GM19035 (cell line): ENCODE data around the gene KCTD5.
"Not testable (repeated sequence)": the region's sequence is repeated elsewhere in the genome, so short reads cannot be mapped to it uniquely, and the experiment has no call there.

Experiments
- ATAC-seq: cut with Tn5 transposase; IDR thresholded peaks from one replicate; pipeline ENCODE4 v1.9.1; 2021; ENCODE audit not compliant: unreplicated experiment

KCTD5 gene

DNA sequence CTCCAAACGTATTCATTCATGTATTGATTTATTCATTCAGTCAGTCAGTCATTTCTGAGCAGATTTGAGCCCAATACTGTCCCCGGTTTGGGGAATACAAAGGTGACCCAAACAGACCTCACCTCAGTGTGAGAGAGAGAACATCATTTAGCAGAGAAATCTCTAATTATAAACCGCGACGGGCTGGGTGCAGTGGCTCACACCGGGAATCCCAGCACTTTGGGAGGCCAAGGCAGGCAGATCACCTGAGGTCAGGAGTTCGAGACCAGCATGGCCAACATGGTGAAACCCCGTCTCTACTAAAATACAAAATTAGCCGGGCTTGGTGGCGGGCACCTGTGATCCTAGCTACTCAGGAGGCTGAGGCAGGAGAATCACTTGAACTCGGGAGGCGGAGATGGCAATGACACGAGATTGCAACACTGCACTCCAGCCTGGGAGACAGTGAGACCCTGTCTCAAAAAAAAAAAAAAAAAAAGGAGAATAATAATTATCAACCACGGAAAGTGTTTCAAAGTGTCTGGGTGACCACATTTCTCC, 39.4 kb downstream of the KCTD5 start:
- not testable (repeated sequence) for ATAC-seq

DNA sequence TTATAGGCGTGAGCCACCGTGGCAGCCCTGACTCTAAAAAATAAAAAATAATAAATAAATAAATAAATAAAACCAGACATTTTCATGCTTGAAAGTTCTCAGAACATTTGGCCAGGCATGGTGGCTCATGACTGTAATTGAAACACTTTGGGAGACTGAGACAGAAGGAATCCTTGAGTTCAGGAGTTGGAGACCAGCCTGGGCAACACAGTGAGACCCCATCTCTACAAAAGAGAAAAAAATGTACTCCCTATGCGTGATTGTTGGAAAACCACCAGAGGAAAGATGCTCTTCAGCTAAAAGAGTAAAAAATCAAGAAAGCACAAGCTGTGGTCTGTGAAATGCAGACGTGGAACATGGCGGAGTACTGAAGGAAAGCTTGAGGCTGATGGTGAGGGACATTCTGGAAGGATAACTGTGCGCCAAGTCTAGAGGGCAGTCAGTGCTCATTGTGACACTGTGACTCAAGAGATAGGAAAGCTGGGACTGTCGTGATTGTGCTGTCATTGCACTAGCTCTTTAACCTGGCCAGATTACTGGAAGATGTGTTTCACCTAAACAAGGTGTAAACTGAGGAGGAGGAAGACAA, 41.9 kb downstream of the KCTD5 start:
- no peak for ATAC-seq

DNA sequence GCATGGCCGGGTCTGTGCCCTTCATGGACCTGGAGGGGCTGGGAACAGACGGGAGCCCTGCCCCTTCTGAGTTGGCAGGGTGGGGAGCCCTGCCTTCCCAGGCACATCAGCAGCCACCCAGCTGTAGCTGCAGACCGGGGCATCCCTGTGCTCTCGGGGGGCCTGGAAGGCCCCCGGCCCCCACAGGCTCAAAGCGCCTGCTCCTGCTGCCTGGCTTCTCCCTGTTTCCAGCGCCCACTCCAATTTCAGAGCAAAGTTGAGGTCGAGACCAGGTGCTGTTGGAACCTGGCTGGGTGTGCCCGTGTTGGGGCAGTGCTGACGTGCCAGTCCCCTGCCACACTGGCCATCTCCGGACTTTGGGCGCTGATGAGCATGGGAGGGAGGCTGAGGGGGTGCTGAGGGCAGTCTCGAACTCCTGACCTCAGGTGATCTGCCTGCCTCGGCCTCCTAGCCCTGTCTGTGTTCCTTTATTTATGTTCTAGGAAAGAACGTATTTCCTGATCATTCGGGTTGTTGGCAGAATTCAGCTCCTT, 42.6 kb downstream of the KCTD5 start:
- no peak for ATAC-seq

DNA sequence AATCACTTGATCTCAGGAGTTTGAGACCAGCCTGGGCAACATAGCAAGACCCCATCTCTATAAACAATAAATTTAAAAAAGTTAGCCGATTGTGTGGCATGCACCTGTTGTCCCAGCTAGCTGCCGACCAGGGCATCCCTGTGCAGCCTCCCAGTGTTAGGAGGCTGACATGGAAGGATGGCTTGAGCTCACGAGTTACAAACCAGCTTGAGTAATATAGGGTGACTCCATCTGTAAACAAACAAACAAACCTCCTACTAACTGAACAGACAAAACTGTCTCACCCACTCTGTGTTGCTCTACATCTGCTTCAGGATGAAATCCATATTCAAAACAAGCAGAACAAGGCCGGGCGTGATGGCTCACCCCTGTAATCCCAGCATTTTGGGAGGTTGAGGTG, 44.6 kb downstream of the KCTD5 start:
- ATAC-seq: no peak

DNA sequence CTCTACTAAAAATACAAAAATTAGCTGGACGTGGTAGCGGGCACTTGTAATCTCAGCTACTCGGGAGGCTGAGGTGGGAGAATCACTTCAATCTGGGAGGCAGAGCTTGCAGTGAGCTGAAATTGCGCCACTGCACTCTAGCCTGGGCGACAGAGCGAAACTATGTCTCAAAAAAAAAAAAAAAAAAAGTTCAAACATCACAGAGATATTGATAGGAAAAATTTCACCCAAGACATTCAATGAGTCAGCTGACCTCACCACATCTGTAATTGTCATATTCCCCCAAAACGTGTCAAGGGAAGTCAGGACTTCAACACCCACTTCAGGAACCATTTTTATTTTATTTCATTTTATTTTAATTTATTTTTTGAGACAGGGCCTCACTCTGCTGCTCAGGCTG, 45.7 kb downstream of the KCTD5 start:
- no peak for ATAC-seq

DNA sequence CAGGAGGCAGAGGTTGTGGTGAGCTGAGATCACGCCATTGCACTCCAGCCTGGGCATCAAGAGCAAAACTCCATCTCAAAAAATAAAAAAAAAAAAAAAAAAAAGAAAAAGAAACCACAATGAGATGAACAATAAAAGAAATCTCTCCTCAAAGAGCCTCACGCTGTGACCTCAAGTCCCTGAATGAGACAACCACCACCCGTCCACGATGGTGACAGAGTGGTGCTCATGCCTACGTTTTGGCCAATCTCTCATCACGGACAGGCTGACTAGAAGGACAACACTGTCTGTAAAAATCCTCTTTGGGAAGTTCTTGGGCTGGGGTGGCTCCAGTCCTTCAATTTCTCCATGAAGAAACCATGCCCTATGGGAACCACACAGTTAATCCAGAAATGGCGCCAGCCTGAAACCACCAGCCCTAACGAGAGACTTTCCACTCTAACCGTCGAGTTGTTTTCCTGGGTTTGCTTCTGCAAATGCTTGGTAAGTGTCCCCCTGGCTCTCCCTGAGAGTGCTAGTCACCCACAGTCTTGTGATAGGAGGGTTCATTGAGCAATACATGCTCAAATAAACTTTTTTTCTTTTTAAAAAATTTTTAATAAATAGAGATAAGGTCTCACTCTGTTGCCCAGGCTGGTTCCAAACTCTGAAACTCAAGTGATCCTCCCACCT, 52.7 kb downstream of the KCTD5 start:
- ATAC-seq: no peak

DNA sequence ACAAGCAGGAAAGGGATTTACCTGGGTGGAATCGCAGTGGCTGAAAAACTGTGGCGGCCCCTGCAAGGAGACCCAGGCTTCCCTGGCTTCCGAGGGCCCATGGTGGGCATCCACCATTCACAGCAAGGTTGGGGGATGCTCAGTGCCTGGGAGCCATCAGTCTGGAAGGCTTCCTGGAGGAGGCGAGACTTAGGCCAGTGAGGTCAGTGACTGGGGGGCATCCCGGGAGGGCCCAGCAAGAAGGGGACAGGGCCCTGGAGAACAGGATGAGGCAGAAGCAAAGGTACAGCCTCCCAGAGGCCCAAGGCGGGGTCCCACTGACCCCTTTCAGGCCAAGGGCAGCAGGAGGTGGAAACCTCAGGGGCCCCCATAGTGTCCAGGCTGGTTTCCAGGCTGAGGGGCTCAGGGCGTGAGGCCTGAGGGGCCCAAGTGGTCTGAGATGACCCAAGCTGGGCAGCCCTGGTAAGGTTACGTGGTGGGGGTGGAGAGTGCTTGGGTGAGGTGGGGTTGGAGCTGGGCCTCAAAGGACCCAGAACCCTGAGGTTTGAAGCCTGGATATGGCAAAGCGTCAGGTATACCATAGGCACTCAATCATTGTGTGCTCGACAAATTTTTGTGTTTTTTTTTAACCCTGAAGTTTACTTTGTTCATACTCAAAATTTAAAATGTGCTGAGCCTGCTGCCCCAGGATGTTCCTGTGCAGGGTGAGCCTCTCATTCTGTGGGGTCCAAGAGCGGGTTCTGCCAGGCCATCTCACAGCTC, 54.3 kb downstream of the KCTD5 start:
- no peak for ATAC-seq

DNA sequence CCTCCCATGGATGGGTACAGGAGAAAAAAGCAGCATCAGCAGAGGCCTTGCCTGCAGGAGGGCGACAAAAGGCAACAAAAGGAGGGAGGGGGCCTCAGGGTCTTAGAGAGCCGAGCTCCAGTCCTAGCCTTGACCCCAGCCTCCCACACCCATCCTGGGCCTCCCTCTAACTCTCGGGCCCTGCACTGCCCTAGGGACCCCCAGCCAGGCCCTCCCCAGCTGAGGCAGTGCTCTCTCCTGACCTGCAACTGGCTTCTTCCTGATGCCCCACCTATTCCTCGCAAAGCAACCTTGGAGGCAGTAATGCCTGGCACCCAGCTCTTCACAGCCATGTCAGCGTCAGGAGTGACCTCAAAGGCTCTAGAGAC, 54.9 kb downstream of the KCTD5 start:
- ATAC-seq: no peak

DNA sequence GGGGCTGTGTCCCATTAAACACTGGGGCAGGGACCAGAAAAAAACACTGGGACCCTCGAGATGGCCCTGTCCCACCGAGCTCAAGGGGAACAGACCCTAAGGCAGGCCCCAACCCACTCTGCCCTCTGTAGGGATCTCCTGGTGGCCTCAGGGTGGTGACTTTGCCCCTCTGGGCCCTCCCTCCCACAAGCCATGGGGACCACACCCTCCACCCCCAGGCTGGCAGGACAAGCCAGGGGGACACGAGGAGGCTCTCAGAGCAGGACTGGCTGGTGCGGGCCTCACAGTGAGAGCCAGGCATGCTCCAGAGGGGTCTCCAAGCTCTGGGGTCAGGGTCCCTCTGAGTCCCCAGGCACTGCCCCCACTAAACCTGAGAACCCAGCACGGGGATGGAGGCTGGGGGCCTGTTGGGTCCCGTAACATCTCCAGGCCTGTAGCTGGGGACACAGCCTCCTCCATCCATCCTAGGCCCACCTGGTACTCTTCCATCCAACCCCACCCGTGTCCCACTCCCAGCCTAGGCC, 55.6 kb downstream of the KCTD5 start:
- no peak for ATAC-seq

DNA sequence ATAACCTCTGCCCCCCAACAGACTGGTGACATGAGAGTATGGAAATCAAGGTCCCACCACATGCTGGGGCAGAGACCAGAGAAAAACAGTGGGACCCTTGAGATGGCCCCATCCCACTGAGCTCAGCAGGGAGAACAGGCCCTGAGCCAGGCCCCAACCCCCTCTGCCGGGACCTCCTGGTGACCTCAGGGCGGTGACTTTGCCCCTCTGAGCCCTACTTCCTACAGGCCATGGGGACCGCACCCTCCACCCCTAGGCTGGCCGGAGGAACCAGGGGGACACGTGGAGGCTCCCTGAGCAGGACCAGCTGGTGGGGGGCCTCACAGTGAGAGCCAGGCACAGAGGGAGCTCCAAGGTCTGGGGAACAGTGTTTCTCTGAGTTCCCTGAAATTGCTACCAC, 56.3 kb downstream of the KCTD5 start:
- ATAC-seq: no peak

DNA sequence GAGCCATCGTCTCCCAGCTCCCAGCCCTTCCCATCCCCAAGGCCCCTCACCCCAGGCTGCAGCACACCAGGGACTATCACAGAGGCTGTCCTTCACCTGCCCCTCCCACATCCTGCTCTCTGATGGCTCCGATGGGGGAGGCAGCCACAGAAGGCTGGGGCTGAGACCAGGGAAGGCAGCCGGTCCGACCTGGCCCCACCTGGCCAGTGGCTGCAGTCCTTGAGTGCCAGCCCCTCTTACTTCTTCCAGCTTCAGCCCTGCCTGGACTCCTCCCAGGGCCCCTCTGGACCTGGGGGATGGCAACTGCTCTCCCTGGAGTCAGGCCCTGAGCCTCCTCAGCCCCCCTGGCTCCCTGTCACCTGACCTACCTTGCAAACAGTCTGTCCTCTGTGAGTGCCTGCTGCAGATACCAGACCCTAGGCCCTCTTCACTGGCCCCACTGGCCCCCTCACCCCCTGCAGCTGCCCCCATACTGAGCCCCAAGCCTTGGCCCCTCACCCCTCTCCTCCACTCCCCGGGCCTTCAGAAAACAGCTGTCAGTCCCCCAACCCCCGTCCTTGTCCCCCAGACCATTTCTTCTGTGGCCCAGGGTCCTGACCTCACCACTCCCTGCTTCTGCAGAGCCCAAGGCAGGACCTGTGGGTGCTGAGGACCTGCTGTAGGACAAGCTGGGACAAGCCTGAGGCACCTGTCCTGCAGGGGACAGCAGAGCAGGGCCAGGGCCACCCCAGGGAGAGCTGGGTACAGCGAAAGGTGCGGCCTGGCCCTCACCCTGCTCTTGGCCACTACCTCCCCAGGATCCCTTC, 57.5 kb downstream of the KCTD5 start:
- no peak for ATAC-seq

DNA sequence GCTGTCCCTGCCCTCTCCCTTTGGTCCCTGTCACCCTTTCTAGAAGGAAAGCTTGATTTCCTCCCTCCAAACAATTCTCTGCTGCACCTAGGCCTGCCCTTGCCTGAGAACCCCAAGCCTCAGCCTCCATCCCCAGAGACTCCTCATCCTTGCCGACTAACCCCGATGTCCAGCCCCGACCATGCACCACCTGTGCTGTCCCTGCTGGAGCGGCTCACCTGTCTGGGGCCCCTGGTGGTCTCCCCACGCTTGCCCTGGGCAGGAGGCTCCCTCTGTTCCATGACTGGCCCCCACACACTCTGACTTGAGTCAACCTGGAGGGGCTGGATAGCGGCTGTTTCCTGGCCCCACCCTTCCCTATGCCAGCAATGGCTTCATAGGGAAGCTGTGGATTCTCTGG, 58.2 kb downstream of the KCTD5 start:
- ATAC-seq: no peak

DNA sequence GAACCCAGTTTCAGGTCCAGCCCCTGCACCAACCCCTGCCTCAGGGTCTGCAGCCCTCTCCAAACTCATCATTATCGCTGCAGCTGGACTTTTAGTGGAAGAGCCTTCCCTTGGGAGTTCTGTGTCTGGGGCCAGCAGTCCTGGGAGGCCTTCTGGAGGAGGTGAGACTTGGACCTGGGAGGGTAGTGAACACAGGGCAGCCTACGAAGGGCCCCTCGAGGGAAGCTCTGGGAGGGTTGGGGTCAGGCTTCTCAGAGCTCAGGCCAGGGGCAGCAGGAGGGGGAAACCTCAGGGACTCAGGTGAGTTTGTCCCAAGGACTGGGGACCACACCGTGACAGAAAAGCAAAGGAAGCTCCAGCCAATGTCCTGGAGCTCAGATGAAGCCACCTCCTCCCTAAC, 58.8 kb downstream of the KCTD5 start:
- no peak for ATAC-seq

DNA sequence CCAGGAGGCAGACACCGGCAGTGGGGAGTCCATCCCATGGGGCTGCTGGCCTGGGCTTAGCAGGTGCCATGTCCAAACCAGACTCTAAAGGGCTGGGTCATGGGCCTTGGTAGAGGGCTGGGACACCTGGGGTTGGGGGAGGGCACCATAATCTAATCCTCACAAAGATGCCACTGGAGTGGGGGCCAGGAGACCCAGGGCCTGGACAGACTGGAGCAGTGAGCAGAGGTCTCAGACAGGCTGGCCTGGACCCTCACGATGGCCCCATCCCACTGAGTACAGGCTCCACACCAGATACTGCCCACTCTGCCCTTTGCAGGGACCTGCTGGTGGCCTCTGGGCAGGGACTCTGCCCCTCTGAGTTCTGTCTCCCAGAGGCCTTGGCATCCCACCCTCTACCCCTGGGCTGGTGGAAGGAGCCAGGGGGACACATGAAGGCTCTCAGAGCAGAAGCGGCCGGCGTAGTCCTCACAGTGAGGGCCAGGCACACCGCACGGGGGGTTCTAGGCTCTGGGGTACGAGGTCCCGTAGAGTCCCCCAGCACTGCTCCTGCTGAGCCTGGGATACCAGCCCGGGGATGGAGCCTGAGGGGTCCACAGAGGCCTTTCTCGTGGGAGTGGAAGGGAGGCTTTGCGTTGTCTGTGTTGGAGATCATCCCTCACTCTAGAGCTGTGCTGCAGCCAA, 60.1 kb downstream of the KCTD5 start:
- no peak for ATAC-seq

DNA sequence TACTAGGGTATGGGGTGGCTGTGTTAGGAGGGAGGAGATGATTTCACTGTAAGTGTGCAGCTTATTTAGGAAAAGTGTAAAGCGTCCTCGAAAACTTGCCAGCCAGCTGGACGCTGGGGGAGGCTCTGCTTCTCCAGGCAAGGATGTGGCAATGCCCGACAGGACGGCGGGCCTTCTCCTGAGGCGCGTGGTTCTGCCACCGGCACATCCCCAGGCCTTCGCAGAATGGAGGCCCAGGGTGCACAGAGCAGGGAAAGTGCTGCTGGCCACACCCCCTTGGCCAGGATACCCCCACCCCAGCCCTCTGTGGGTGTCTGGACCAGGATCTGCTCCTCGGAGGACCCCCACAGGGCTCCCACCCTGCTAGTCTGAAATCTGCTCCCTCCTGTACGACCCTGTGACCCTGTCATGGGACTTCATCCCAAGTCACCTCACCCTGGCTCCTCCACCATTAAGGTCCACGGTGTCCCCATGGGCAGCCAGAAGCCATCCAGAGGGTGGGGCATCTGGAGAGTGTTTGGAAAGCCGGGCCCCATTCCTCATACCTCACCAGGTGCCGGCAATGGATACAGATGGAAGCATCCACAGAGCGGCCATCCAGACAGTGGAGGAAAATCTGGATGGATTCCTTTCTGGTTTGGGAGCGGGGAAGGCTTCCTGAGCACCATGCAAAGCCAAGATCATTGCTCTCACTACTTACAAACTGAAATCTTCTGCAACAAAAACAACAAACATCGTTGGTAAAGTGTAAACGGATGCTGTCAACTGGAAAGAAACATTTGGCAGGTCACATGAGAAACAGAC, 60.9 kb downstream of the KCTD5 start:
- ATAC-seq: no peak

DNA sequence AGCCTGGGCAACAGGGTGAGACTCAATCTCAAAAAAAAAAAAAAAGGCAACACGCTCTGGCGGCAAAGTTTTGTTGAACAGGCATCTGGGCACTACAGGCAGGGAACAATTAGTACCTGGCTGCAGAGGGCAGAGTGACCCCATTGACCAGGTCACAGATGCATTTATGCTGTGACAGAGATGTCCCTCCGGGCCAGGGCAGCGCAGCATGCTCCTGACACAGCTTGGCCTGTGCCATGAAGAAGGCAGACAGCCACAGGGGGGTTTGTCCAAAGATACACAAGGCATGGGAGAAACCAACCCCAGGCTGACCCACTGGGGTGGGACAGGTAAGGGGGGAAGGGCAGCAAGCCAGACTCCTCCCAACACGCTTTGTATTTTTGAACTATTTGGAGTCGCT, 62.4 kb downstream of the KCTD5 start:
- ATAC-seq: no peak

DNA sequence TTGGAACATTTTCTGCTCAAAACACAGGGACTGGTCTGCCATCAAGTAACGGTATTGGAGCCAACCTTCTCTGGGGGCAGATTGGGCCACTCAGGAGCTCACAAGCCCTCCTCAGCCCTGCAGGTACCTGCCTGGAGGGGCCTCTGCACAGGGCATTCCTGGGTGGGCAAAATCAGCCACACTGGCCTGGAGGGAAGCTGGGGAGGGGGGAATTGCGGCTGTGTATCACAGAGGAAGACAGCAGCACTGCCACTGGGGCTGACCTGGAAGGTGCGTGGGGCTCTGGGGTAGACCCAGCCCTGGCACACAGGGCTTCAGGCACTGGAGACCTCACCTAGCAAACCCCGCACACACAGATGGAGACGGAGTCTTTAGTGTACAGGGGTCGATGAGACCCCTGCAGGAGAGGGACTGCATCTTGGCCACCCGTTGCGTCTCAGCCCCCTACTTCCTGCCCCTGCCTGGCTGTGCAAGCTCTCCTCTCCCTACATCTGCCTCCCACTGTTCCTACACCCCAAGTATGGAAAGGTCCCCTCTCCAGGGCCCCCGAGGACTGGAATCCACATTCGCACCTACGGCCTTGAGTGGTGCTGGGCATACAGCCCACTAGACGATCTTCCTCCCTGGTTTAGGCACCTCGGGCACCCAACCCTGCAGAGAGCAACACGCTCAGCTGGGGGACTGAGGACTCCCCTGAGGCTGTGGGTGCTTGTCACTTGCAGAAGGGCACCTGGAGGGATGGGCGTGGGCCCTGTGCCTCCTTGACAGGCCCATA, 63.0 kb downstream of the KCTD5 start:
- ATAC-seq: no peak

DNA sequence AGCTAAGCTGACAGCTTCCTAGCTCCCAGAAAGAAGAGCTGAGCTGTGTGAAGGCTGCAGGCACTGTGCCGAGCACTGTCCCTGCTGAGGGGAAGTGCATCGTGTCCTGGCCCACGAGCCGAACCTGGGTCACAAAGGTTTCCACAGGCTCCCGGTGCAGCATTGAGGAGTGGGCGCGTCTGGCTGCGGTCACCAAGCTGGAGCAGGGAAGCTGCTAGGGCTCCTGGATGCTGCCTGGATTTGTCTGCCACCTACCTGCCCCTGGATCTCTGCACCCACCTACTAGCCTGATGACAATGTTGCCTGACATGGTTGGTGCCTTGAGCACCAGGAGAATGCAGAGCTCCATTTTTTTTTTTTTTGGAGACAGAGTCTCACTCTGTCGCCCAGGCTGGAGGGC, 63.6 kb downstream of the KCTD5 start:
- ATAC-seq: no peak
